Muscle of leg (tissue), 11 donors: ENCODE results near the gene ADARB2. TPM values are rescaled to one million over a fixed set of nuclear protein-coding genes. Genes with fewer than 3 reads are reported as not detected.

ENCODE experiments used
- DNase-seq: peaks from one replicate; pipeline ENCODE4 v3.0.0; 2013
- H3K27ac ChIP-seq: one replicate; pipeline ENCODE4 v1.5.1; 2013; ENCODE audit warnings: mild to moderate bottlenecking, low read length, control low read depth
- H3K27me3 ChIP-seq: one replicate; pipeline ENCODE4 v1.6.1; 2013; ENCODE audit warnings: low read length; ENCODE audit not compliant: control insufficient read depth, insufficient read depth
- H3K36me3 ChIP-seq: one replicate; pipeline ENCODE4 v1.6.1; 2013; ENCODE audit warnings: low read length; ENCODE audit not compliant: control insufficient read depth, insufficient read depth
- H3K4me1 ChIP-seq: one replicate; pipeline ENCODE4 v1.6.1; 2013; ENCODE audit warnings: low read length; ENCODE audit not compliant: control insufficient read depth, insufficient read depth
- H3K4me3 ChIP-seq: one replicate; pipeline ENCODE4 v1.5.1; 2013; ENCODE audit warnings: low read length, control low read depth
- H3K9me3 ChIP-seq: replicated peaks from 2 replicates; pipeline ENCODE4 v1.6.1; 2013; ENCODE audit warnings: low read depth, low read length; ENCODE audit not compliant: control insufficient read depth
- WGBS: methylation state at CpG from one replicate; pipeline ENCODE4 v1.1.5; 2013; ENCODE audit warnings: missing lambda C conversion rate; ENCODE audit not compliant: insufficient coverage; 5-methylcytosine and 5-hydroxymethylcytosine counted together
- polyA plus RNA-seq, 8 donors: library from polyadenylated mRNA; unstranded; fragments of 120-200 nt; gene quantifications; one replicate each; pipeline versions ENCODE4 v1.2.1 to v1.2.3, GENCODE V29; 2013; ENCODE audit warnings: inconsistent platforms in 1 of 8, low replicate concordance in 1 of 8; ENCODE audit not compliant: insufficient read length in 8 of 8, insufficient read depth in 1 of 8
- total RNA-seq: library from RNA; stranded (reverse); fragments of 120-200 nt; gene quantifications from one replicate; pipeline ENCODE4 v1.2.4, GENCODE V29; 2013

ADARB2 gene
- total and polyA plus RNA-seq, 9 donors: 0.13 to 0.38 (median 0.23) TPM

- Histone ChIP-seq H3K4me3 (no peak overlapping the region), H3K4me1 (no peaks in the 10 kb centered on the region), H3K36me3 (no peaks in the 10 kb centered on the region), H3K27me3 (no peaks in the 10 kb centered on the region), H3K27ac (no peak overlapping the region), H3K9me3 (peaks cover 2% of the 10 kb centered on the region)
- WGBS: 47% methylated on average over 9 of the region's 13 CpGs
- no peak for DNase-seq
These were observed 260.9 kb downstream of the ADARB2 start for GRCh38 chr10:1476455-1476803.

- Histone ChIP-seq H3K36me3 (no peaks in the 10 kb centered on the region), H3K9me3 (peaks cover 2% of the 10 kb centered on the region), H3K27me3 (no peaks in the 10 kb centered on the region), H3K4me1 (no peaks in the 10 kb centered on the region), H3K27ac (no peak overlapping the region), H3K4me3 (no peak overlapping the region)
- 26% methylated on average over 3 of the region's 6 CpGs for whole genome bisulfite sequencing
- DNase-seq: no peak
These were observed 261.4 kb downstream of the ADARB2 start for GRCh38 chr10:1475771-1476454.

- no peak for DNase-seq
- Histone ChIP-seq H3K4me1 (no peaks in the 10 kb centered on the region), H3K4me3 (no peak overlapping the region), H3K36me3 (no peaks in the 10 kb centered on the region), H3K9me3 (peaks cover 2% of the 10 kb centered on the region), H3K27me3 (no peaks in the 10 kb centered on the region), H3K27ac (no peak overlapping the region)
- WGBS: 22% methylated on average over 12 of the region's 16 CpGs
These were observed 262.2 kb downstream of the ADARB2 start for GRCh38 chr10:1475098-1475591.

GRCh38 chr10:1474376-1475097 is 262.8 kb downstream of the ADARB2 start:
- H3K9me3 ChIP-seq: peaks cover 2% of the 10 kb centered on the region
- no peaks in the 10 kb centered on the region for H3K4me1 ChIP-seq
- no peak overlapping the region for H3K4me3 ChIP-seq
- 64% methylated on average over 36 of the region's 36 CpGs for whole genome bisulfite sequencing
- no peaks in the 10 kb centered on the region for H3K27me3 ChIP-seq
- no peak overlapping the region for H3K27ac ChIP-seq
- no peak for DNase-seq
- H3K36me3 ChIP-seq: no peaks in the 10 kb centered on the region

GRCh38 chr10:1473874-1474273 is 263.5 kb downstream of the ADARB2 start:
- 61% methylated on average over 11 of the region's 11 CpGs for WGBS
- H3K9me3 ChIP-seq: peaks cover 2% of the 10 kb centered on the region
- H3K4me1 ChIP-seq: no peaks in the 10 kb centered on the region
- peaks cover under 1% of the 10 kb centered on the region for H3K27me3 ChIP-seq
- DNase-seq: no peak
- H3K27ac ChIP-seq: no peak overlapping the region
- no peaks in the 10 kb centered on the region for H3K36me3 ChIP-seq
- H3K4me3 ChIP-seq: no peak overlapping the region

GRCh38 chr10:1472178-1472958 is 265.0 kb downstream of the ADARB2 start:
- Histone ChIP-seq H3K27ac (no peak overlapping the region), H3K36me3 (no peaks in the 10 kb centered on the region), H3K27me3 (peaks cover 8% of the 10 kb centered on the region), H3K4me1 (no peaks in the 10 kb centered on the region), H3K4me3 (no peak overlapping the region), H3K9me3 (no peaks in the 10 kb centered on the region)
- DNase-seq: no peak
- WGBS: 86% methylated on average over 21 of the region's 21 CpGs

- Histone ChIP-seq H3K4me3 (no peak overlapping the region), H3K27ac (no peak overlapping the region), H3K27me3 (peaks cover 9% of the 10 kb centered on the region), H3K4me1 (peaks cover 6% of the 10 kb centered on the region), H3K36me3 (no peaks in the 10 kb centered on the region), H3K9me3 (no peaks in the 10 kb centered on the region)
- WGBS: 43% methylated on average over 7 of the region's 10 CpGs
- peak; percentile 26 for DNase-seq
These were observed 268.5 kb downstream of the ADARB2 start for GRCh38 chr10:1468811-1469210.

GRCh38 chr10:1467334-1468076 is 269.8 kb downstream of the ADARB2 start:
- H3K36me3 ChIP-seq: no peaks in the 10 kb centered on the region
- H3K27me3 ChIP-seq: peaks cover 9% of the 10 kb centered on the region
- peak; percentile 16 for DNase-seq
- H3K4me3 ChIP-seq: no peak overlapping the region
- no peaks in the 10 kb centered on the region for H3K9me3 ChIP-seq
- H3K27ac ChIP-seq: no peak overlapping the region
- H3K4me1 ChIP-seq: peaks cover 6% of the 10 kb centered on the region
- 38% methylated on average over 2 of the region's 23 CpGs for WGBS

- peak; percentile 48 for DNase-seq
- peaks cover 6% of the 10 kb centered on the region for H3K4me1 ChIP-seq
- H3K27ac ChIP-seq: no peak overlapping the region
- H3K36me3 ChIP-seq: no peaks in the 10 kb centered on the region
- H3K27me3 ChIP-seq: peaks cover 9% of the 10 kb centered on the region
- H3K9me3 ChIP-seq: no peaks in the 10 kb centered on the region
- H3K4me3 ChIP-seq: no peak overlapping the region
- WGBS: 36% methylated on average over 14 of the region's 19 CpGs
These were observed 271.1 kb downstream of the ADARB2 start for GRCh38 chr10:1465993-1466764.
